Heart right ventricle (tissue), 16 donors: ENCODE data around the gene TRPM3. TPM values are rescaled to one million over a fixed set of nuclear protein-coding genes. Genes with fewer than 3 reads are reported as not detected.

Experiments
- ATAC-seq, 8 donors: fragments of 200-7000 bp; cut with Tn5 transposase; one replicate each; pipeline ENCODE4 v1.9.1; 2020; ENCODE audit warnings: mild to moderate bottlenecking in 8 of 8, moderate library complexity in 8 of 8, moderate number of reproducible peaks in 1 of 8
- DNase-seq, 2 donors: peaks; one replicate each; pipeline ENCODE4 v3.0.0-alpha.2; 2020
- H3K27ac ChIP-seq, 10 donors: fragments of 200-600 bp; sonication (generic) in 2 of 10; one replicate each; pipeline versions ENCODE4 v1.5.0 to v1.8.0; 2020 to 2022; ENCODE audit warnings: mild to moderate bottlenecking in 3 of 10
- H3K27me3 ChIP-seq, 7 donors: fragments of 200-600 bp; one replicate each; pipeline ENCODE4 v1.8.0; 2021 to 2022; ENCODE audit warnings: mild to moderate bottlenecking in 2 of 7
- H3K36me3 ChIP-seq, 9 donors: fragments of 200-600 bp; sonication (generic) in 1 of 9; one replicate each; pipeline versions ENCODE4 v1.5.0 to v1.8.0; 2020 to 2022; ENCODE audit warnings: mild to moderate bottlenecking in 2 of 9
- H3K4me1 ChIP-seq, 9 donors: fragments of 200-600 bp; sonication (generic) in 1 of 9; one replicate each; pipeline versions ENCODE4 v1.5.0 to v1.8.0; 2020 to 2022; ENCODE audit warnings: mild to moderate bottlenecking in 4 of 9
- H3K4me3 ChIP-seq, 10 donors: fragments of 200-600 bp; sonication (generic) in 2 of 10; one replicate each; pipeline versions ENCODE4 v1.5.0 to v1.8.0; 2020 to 2022; ENCODE audit warnings: mild to moderate bottlenecking in 7 of 10, moderate library complexity in 2 of 10
- H3K9me3 ChIP-seq, 11 donors: fragments of 200-600 bp in 10 of 11; sonication (generic) in 2 of 11; one replicate each; pipeline versions ENCODE4 v1.5.0 to v1.8.0; 2013 to 2022; ENCODE audit warnings: mild to moderate bottlenecking in 2 of 11, control low read depth in 1 of 11, moderate library complexity in 1 of 11
- WGBS, 2 donors: extraction: QIAGEN DNeasy Blood & Tissue Kit; methylation state at CpG; one replicate each; pipeline ENCODE4 v1.1.7; 2013; ENCODE audit warnings: inconsistent platforms in 1 of 2; 5-methylcytosine and 5-hydroxymethylcytosine counted together
- intact Hi-C, 10 donors: fragments of 100-400 bp; cut with DNase I; formaldehyde crosslinking; loops; one replicate each; pipeline versions ENCODE4 v1.11.1 to v1.14.2; 2022
- polyA plus RNA-seq, 2 donors: library from polyadenylated mRNA; stranded (reverse); fragments of 200-250 nt; gene quantifications; one replicate each; pipeline ENCODE4 v1.2.3, GENCODE V29; 2013
- total RNA-seq, 10 donors: library from RNA; stranded (reverse); fragmentation: NEBNext Ultra II Directional in 3 of 10; extraction: Animal tissue kit (Norgen Biotek cat#: 25700) in 3 of 10; gene quantifications; one replicate each; pipeline versions ENCODE4 v1.2.1 to v1.2.4, GENCODE V29; 2021 to 2023
- TF ChIP-seq, protein P1 (sequence below), 9 donors: fragments of 200-600 bp; sonication (generic) in 2 of 9; IDR thresholded peaks; one replicate each; pipeline versions ENCODE4 v1.5.0 to v1.8.0; 2021 to 2022; ENCODE audit warnings: antibody characterized with exemption in 9 of 9, mild to moderate bottlenecking in 5 of 9, moderate library complexity in 1 of 9
- donor health status: Arrhythmogenic right ventricular cardiomyopathy.
- donor health status: ischemic (EF 13 %, LVEDD 7.1; RV severe dilation, severe dysfunction).
- donor health status: healthy with polysubstance abuse.
- donor health status: DM: no; HTN: yes; CAD: no.
- donor health status: DM: no; HTN: no; CAD: no.
- donor health status: ischemic (EF 25% LVEDD 6.9; RV normal size, moderate dysfunction).
- donor health status: ischemic (EF 25% LVEDD 5.7; RV mildly dilated, moderate dysfunction).
- donor health status: healthy.
- donor health status: DM: yes; HTN: yes; CAD: no.
- donor health status: Ischemic cardiomyopathy.
- donor health status: ischemic (EF 35%, LVEDD 5.7; RV mildly dilated, moderate dysfunction).
- donor health status: nonischemic (EF 11% LVEDD 7.7; RV severe dilation, severe dysfunction).
- donor health status: DM: yes; HTN: yes; CAD: no.
- donor health status: PGD.
- donor health status: ischemic (EF 29% LVEDD 5.4; RV normal size, mild dysfunction).
- donor health status: nonischemic (EF 23%, LVEDD 6.1; RV moderate dilation, normal function).

The TRPM3 gene
- total and polyA plus RNA-seq, 12 donors, result 0.05 to 1.3 (median 0.16) TPM; not detected in 1

DNA sequence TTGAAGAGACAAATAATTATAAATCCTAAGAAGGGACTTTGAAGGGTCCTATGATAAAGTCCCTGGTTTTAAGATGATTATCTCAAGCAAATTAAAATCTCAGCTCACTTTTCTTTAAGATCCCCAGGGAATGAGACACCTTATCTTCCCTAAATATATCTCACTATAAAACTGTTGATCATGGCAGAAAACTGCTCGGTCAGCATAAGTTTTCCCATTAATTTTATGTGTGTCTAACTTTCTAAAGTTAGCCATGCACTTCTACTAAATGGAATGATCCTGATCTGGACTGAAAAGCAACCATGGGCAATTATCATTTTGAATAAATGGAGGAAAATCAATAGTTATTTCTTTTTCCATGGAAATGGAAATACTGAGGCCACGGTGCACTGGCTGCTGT, 314.5 kb downstream of the TRPM3 start:
- Histone ChIP-seq H3K4me3 (no peak overlapping the region), H3K36me3 (no peaks in the 10 kb centered on the region), H3K9me3 (no peaks in the 10 kb centered on the region), H3K27ac (no peak overlapping the region), H3K27me3 (peaks cover 0 to 6% (median 0%) of the 10 kb centered on the region in 7 donors), H3K4me1 (peaks cover 0 to 2% (median 0%) of the 10 kb centered on the region in 9 donors)
- TF ChIP-seq, protein P1, sequence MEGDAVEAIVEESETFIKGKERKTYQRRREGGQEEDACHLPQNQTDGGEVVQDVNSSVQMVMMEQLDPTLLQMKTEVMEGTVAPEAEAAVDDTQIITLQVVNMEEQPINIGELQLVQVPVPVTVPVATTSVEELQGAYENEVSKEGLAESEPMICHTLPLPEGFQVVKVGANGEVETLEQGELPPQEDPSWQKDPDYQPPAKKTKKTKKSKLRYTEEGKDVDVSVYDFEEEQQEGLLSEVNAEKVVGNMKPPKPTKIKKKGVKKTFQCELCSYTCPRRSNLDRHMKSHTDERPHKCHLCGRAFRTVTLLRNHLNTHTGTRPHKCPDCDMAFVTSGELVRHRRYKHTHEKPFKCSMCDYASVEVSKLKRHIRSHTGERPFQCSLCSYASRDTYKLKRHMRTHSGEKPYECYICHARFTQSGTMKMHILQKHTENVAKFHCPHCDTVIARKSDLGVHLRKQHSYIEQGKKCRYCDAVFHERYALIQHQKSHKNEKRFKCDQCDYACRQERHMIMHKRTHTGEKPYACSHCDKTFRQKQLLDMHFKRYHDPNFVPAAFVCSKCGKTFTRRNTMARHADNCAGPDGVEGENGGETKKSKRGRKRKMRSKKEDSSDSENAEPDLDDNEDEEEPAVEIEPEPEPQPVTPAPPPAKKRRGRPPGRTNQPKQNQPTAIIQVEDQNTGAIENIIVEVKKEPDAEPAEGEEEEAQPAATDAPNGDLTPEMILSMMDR (IDR thresholded peaks at IDR 0.05), result no peak
- 78 to 80% methylated on average over 2 of the region's 2 CpGs for WGBS, 2 donors
- no peak for DNase-seq
- ATAC-seq, result no peak
- intact Hi-C loops, result no loop called here

DNA sequence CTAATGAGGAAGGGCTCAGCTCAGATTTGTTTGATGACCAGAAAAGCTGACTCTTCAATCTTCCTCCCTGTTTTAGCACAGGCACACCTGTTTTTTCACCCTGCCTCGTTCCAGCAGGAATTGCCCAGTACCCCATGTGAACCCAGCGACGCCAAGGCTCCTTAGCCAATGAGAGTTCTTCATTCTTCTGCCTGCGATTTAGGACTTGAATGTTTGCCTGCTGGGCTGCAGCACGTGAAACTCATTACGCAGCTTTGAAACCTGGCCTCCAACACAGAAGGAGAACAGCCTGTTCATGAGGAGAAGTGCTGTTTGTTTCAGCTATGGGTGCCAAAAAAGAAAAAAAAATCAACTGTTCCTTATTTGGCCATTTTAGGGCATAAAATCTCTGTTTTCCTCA, 315.5 kb downstream of the TRPM3 start:
- intact Hi-C loops, result no loop called here
- H3K36me3 ChIP-seq, result no peaks in the 10 kb centered on the region
- no peaks in the 10 kb centered on the region for H3K4me1 ChIP-seq
- WGBS, 2 donors, result 78 to 79% methylated on average over 6 of the region's 6 CpGs
- H3K27me3 ChIP-seq, result peaks cover 0 to 6% (median 0%) of the 10 kb centered on the region in 7 donors
- H3K27ac ChIP-seq, result no peak overlapping the region
- H3K9me3 ChIP-seq, result no peaks in the 10 kb centered on the region
- TF ChIP-seq, protein P1 (IDR thresholded peaks at IDR 0.05), result no peak
- ATAC-seq, result no peak
- H3K4me3 ChIP-seq, result no peak overlapping the region
- no peak for DNase-seq

DNA sequence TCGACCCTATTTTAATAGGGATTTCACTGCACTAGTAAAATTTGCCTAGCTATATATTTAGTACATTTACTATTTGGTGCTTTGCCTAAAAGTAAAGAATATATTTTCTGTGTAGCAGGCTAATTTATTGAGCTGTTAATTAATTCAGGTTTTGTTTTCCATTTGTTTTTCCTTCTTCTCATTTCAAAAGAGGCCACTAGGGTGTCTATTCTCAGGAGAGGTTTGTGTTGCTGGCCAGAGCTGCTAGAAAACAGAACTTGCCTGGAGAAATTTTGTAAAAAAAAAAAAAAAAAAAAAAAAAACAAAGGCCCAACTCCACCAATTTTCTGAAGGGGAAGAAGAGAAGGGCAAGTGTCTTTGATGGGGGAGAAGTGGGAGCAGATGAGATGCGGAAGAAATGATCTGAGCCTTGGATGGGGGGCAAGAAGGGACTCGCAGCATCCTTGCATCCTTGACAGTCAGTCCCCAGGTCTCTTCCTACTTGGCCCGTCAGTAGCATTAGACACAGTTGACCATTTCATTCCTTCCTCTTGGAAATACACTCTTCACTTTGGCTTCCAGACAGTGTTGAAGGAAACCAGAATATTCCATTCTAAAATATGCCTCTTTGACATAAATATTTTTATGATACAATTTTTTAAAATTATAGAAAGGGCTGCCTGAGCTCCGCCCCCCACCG, 318.5 kb downstream of the TRPM3 start:
- no peak overlapping the region for H3K27ac ChIP-seq
- H3K36me3 ChIP-seq, result no peaks in the 10 kb centered on the region
- ATAC-seq (no peak), DNase-seq (no peak)
- WGBS, 2 donors, result 86 to 94% methylated on average over 6 of the region's 6 CpGs
- intact Hi-C loops, result no loop called here
- no peaks in the 10 kb centered on the region for H3K4me1 ChIP-seq
- TF ChIP-seq, protein P1 (IDR thresholded peaks at IDR 0.05), result no peak
- no peak overlapping the region for H3K4me3 ChIP-seq
- H3K9me3 ChIP-seq, result no peaks in the 10 kb centered on the region
- H3K27me3 ChIP-seq, result peaks cover 0 to 6% (median 0%) of the 10 kb centered on the region in 7 donors

- 0 to 33% methylated on average over 1 of the region's 1 CpG for WGBS, 2 donors
- TF ChIP-seq, protein P1 (IDR thresholded peaks at IDR 0.05), result no peak
- Histone ChIP-seq H3K4me3 (no peak overlapping the region), H3K9me3 (no peaks in the 10 kb centered on the region), H3K27me3 (peaks cover 0 to 6% (median 0%) of the 10 kb centered on the region in 7 donors), H3K27ac (no peak overlapping the region), H3K36me3 (no peaks in the 10 kb centered on the region), H3K4me1 (no peaks in the 10 kb centered on the region)
- intact Hi-C loops, result no loop called here
- DNase-seq, result no peak
- no peak for ATAC-seq
Observed at GRCh38 chr9:70802206-70802605, 319.2 kb downstream of the TRPM3 start.
